Stimulated activated naive CD8-positive, alpha-beta T cell treated with anti-CD3 and anti-CD28 coated beads, Interleukin-15, Interleukin-2, amounts not matched to agents 100 ng/mL and 50 ng/mL, for 24 hours (primary cell): Measurements from ENCODE around the gene RTN4RL2.

ENCODE experiments used
- H3K27ac Mint-ChIP-seq: one replicate; pipeline ENCODE4 v1.8.0; 2021; ENCODE audit warnings: mild to moderate bottlenecking, mixed read lengths
- H3K27me3 Mint-ChIP-seq: one replicate; pipeline ENCODE4 v1.8.0; 2021; ENCODE audit warnings: mixed read lengths
- H3K36me3 Mint-ChIP-seq: one replicate; pipeline ENCODE4 v1.8.0; 2021; ENCODE audit warnings: low read depth, mixed read lengths
- H3K4me1 Mint-ChIP-seq: one replicate; pipeline ENCODE4 v1.8.0; 2021; ENCODE audit warnings: low read depth, mixed read lengths
- H3K4me3 Mint-ChIP-seq: one replicate; pipeline ENCODE4 v1.8.0; 2021; ENCODE audit warnings: mild to moderate bottlenecking, mixed read lengths
- H3K9me3 Mint-ChIP-seq: one replicate; pipeline ENCODE4 v1.8.0; 2021; ENCODE audit warnings: mixed read lengths

RTN4RL2 gene

GRCh38 chr11:57491371-57492061 is 31.2 kb downstream of the RTN4RL2 start:
- H3K27ac Mint-ChIP-seq: no peak overlapping the region
- no peaks in the 10 kb centered on the region for H3K27me3 Mint-ChIP-seq
- H3K4me1 Mint-ChIP-seq: peaks cover 10% of the 10 kb centered on the region
- H3K36me3 Mint-ChIP-seq: peaks cover 56% of the 10 kb centered on the region
- H3K9me3 Mint-ChIP-seq: no peaks in the 10 kb centered on the region
- H3K4me3 Mint-ChIP-seq: no peak overlapping the region

- peak overlapping the region; percentile 93 for H3K27ac Mint-ChIP-seq
- H3K4me1 Mint-ChIP-seq: peaks cover 10% of the 10 kb centered on the region
- no peaks in the 10 kb centered on the region for H3K27me3 Mint-ChIP-seq
- no peaks in the 10 kb centered on the region for H3K9me3 Mint-ChIP-seq
- H3K36me3 Mint-ChIP-seq: peaks cover 47% of the 10 kb centered on the region
- no peak overlapping the region for H3K4me3 Mint-ChIP-seq
These were observed 33.5 kb downstream of the RTN4RL2 start for GRCh38 chr11:57493507-57494503.

GRCh38 chr11:57496109-57496820 is 35.9 kb downstream of the RTN4RL2 start:
- Mint-ChIP-seq H3K27ac (no peak overlapping the region), H3K4me1 (peaks cover 10% of the 10 kb centered on the region), H3K36me3 (peaks cover 42% of the 10 kb centered on the region), H3K4me3 (no peak overlapping the region), H3K27me3 (no peaks in the 10 kb centered on the region), H3K9me3 (no peaks in the 10 kb centered on the region)

- H3K4me1 Mint-ChIP-seq: peaks cover 10% of the 10 kb centered on the region
- H3K36me3 Mint-ChIP-seq: peaks cover 42% of the 10 kb centered on the region
- H3K9me3 Mint-ChIP-seq: no peaks in the 10 kb centered on the region
- H3K27me3 Mint-ChIP-seq: no peaks in the 10 kb centered on the region
- H3K27ac Mint-ChIP-seq: no peak overlapping the region
- no peak overlapping the region for H3K4me3 Mint-ChIP-seq
These were observed 37.2 kb downstream of the RTN4RL2 start for GRCh38 chr11:57497303-57498247.

- H3K9me3 Mint-ChIP-seq: no peaks in the 10 kb centered on the region
- no peak overlapping the region for H3K27ac Mint-ChIP-seq
- H3K4me1 Mint-ChIP-seq: peaks cover 9% of the 10 kb centered on the region
- H3K27me3 Mint-ChIP-seq: no peaks in the 10 kb centered on the region
- H3K4me3 Mint-ChIP-seq: no peak overlapping the region
- peaks cover 37% of the 10 kb centered on the region for H3K36me3 Mint-ChIP-seq
These were observed 38.2 kb downstream of the RTN4RL2 start for GRCh38 chr11:57498540-57498939.

GRCh38 chr11:57499413-57499982 is 39.2 kb downstream of the RTN4RL2 start:
- Mint-ChIP-seq H3K4me1 (no peaks in the 10 kb centered on the region), H3K4me3 (no peak overlapping the region), H3K9me3 (no peaks in the 10 kb centered on the region), H3K27me3 (no peaks in the 10 kb centered on the region), H3K36me3 (peaks cover 32% of the 10 kb centered on the region), H3K27ac (no peak overlapping the region)

- Mint-ChIP-seq H3K4me3 (no peak overlapping the region), H3K27ac (no peak overlapping the region), H3K4me1 (no peaks in the 10 kb centered on the region), H3K9me3 (no peaks in the 10 kb centered on the region), H3K36me3 (peaks cover 30% of the 10 kb centered on the region), H3K27me3 (no peaks in the 10 kb centered on the region)
These were observed 39.7 kb downstream of the RTN4RL2 start for GRCh38 chr11:57499983-57500461.

- no peaks in the 10 kb centered on the region for H3K27me3 Mint-ChIP-seq
- peaks cover 30% of the 10 kb centered on the region for H3K36me3 Mint-ChIP-seq
- no peak overlapping the region for H3K27ac Mint-ChIP-seq
- H3K4me1 Mint-ChIP-seq: no peaks in the 10 kb centered on the region
- no peaks in the 10 kb centered on the region for H3K9me3 Mint-ChIP-seq
- no peak overlapping the region for H3K4me3 Mint-ChIP-seq
These were observed 40.2 kb downstream of the RTN4RL2 start for GRCh38 chr11:57500515-57500914.

GRCh38 chr11:57500926-57501325 is 40.6 kb downstream of the RTN4RL2 start:
- Mint-ChIP-seq H3K4me3 (no peak overlapping the region), H3K36me3 (peaks cover 28% of the 10 kb centered on the region), H3K27me3 (no peaks in the 10 kb centered on the region), H3K4me1 (no peaks in the 10 kb centered on the region), H3K27ac (no peak overlapping the region), H3K9me3 (no peaks in the 10 kb centered on the region)

GRCh38 chr11:57501953-57502352 is 41.6 kb downstream of the RTN4RL2 start:
- no peaks in the 10 kb centered on the region for H3K27me3 Mint-ChIP-seq
- H3K36me3 Mint-ChIP-seq: peaks cover 26% of the 10 kb centered on the region
- no peaks in the 10 kb centered on the region for H3K4me1 Mint-ChIP-seq
- H3K27ac Mint-ChIP-seq: no peak overlapping the region
- H3K4me3 Mint-ChIP-seq: no peak overlapping the region
- no peaks in the 10 kb centered on the region for H3K9me3 Mint-ChIP-seq

GRCh38 chr11:57502376-57502775 is 42.0 kb downstream of the RTN4RL2 start:
- H3K9me3 Mint-ChIP-seq: no peaks in the 10 kb centered on the region
- H3K4me3 Mint-ChIP-seq: no peak overlapping the region
- no peaks in the 10 kb centered on the region for H3K27me3 Mint-ChIP-seq
- no peaks in the 10 kb centered on the region for H3K4me1 Mint-ChIP-seq
- peaks cover 25% of the 10 kb centered on the region for H3K36me3 Mint-ChIP-seq
- no peak overlapping the region for H3K27ac Mint-ChIP-seq

GRCh38 chr11:57502870-57503269 is 42.5 kb downstream of the RTN4RL2 start:
- Mint-ChIP-seq H3K4me3 (no peak overlapping the region), H3K36me3 (peaks cover 25% of the 10 kb centered on the region), H3K9me3 (no peaks in the 10 kb centered on the region), H3K4me1 (no peaks in the 10 kb centered on the region), H3K27me3 (no peaks in the 10 kb centered on the region), H3K27ac (no peak overlapping the region)

- H3K9me3 Mint-ChIP-seq: no peaks in the 10 kb centered on the region
- peaks cover 25% of the 10 kb centered on the region for H3K36me3 Mint-ChIP-seq
- no peaks in the 10 kb centered on the region for H3K4me1 Mint-ChIP-seq
- no peak overlapping the region for H3K4me3 Mint-ChIP-seq
- no peak overlapping the region for H3K27ac Mint-ChIP-seq
- no peaks in the 10 kb centered on the region for H3K27me3 Mint-ChIP-seq
These were observed 44.2 kb downstream of the RTN4RL2 start for GRCh38 chr11:57504511-57504910.

- no peaks in the 10 kb centered on the region for H3K27me3 Mint-ChIP-seq
- no peaks in the 10 kb centered on the region for H3K9me3 Mint-ChIP-seq
- no peak overlapping the region for H3K27ac Mint-ChIP-seq
- H3K4me1 Mint-ChIP-seq: peaks cover 5% of the 10 kb centered on the region
- peaks cover 20% of the 10 kb centered on the region for H3K36me3 Mint-ChIP-seq
- H3K4me3 Mint-ChIP-seq: no peak overlapping the region
These were observed 46.2 kb downstream of the RTN4RL2 start for GRCh38 chr11:57506522-57506921.
